Activated T-cell treated with anti-CD3 and anti-CD28 coated beads for 48 hours (primary cell): Measurements from ENCODE around the gene ATP5PD.

Experiments
- DNase-seq: peaks from one replicate; pipeline ENCODE4 v3.0.0-alpha.2; 2020; ENCODE audit warnings: low read depth

ATP5PD gene

DNA sequence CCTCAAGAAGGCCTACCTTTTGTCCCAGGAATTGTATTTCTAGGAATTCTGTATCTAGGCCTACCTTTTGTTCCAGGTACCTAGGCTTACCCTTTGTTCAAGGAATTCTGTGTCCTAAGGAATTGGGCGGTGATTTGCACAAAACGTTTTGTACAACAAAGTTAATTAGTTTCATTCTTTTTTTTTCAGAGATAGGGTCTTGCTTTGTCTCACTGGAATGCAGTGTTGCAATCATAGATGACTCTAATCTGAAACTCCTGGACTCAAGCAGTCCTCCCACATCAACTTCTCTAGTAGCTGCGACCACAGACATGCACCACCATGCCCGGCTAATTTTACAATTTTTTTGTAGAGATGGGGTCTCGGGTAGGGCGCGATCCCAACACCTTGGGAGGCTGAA is 52.3 kb downstream of the ATP5PD start:
- no peak for DNase-seq

- no peak for DNase-seq
Observed at GRCh38 chr17:74992223-74992622, 54.5 kb downstream of the ATP5PD start.

- DNase-seq = no peak
Observed at GRCh38 chr17:74990581-74991105, 56.1 kb downstream of the ATP5PD start.
